Neuronal stem cell (in vitro differentiated cells): ENCODE results near the gene AFAP1.

Experiments used
- DNase-seq: peaks from one replicate; pipeline ENCODE4 v3.0.0-alpha.2; 2013; ENCODE audit warnings: low spot score
- H2AFZ ChIP-seq: one replicate; pipeline ENCODE4 v1.6.1; 2013; ENCODE audit warnings: mild to moderate bottlenecking, low read length, inconsistent platforms
- H2AK5ac ChIP-seq: 2 replicates; pipeline ENCODE4 v1.6.1; 2013; ENCODE audit warnings: low read depth, mild to moderate bottlenecking, inconsistent platforms, low read length, moderate library complexity, mixed read lengths
- H2BK120ac ChIP-seq: 2 replicates; pipeline ENCODE4 v1.6.1; 2013; ENCODE audit warnings: low read depth, mild to moderate bottlenecking, inconsistent platforms, low read length, moderate library complexity, mixed read lengths
- H2BK12ac ChIP-seq: one replicate; pipeline ENCODE4 v1.6.1; 2013; ENCODE audit warnings: low read length, inconsistent platforms
- H2BK15ac ChIP-seq: 2 replicates; pipeline ENCODE4 v1.6.1; 2013; ENCODE audit warnings: mild to moderate bottlenecking, low read length, inconsistent platforms, mixed read lengths
- H2BK5ac ChIP-seq: one replicate; pipeline ENCODE4 v1.6.1; 2013; ENCODE audit warnings: inconsistent platforms, mild to moderate bottlenecking, low read length, moderate library complexity
- H3K14ac ChIP-seq: one replicate; pipeline ENCODE4 v1.6.1; 2013; ENCODE audit warnings: low read length, inconsistent platforms
- H3K18ac ChIP-seq: 2 replicates; pipeline ENCODE4 v1.6.1; 2013; ENCODE audit warnings: low read length, inconsistent platforms
- H3K23ac ChIP-seq: 2 replicates; pipeline ENCODE4 v1.6.1; 2013; ENCODE audit warnings: low read depth, mild to moderate bottlenecking, mixed read lengths, low read length, inconsistent platforms; ENCODE audit not compliant: poor library complexity
- H3K27ac ChIP-seq: replicated peaks from 3 replicates; pipeline ENCODE4 v1.5.1; 2013; ENCODE audit warnings: low read length, inconsistent platforms
- H3K27me3 ChIP-seq, 3 experiments: 2 replicates each; pipeline ENCODE4 v1.6.1; 2013; ENCODE audit warnings: low read length in 3 of 3, mild to moderate bottlenecking in 2 of 3, inconsistent platforms in 1 of 3, low read depth in 1 of 3, mixed read lengths in 1 of 3, moderate library complexity in 1 of 3; ENCODE audit not compliant: control insufficient read depth in 3 of 3, insufficient read depth in 3 of 3
- H3K36me3 ChIP-seq, 2 donors: replicated peaks in 1 of 2; 2 replicates each; pipeline ENCODE4 v1.6.1; 2013; ENCODE audit warnings: low read length in 2 of 2; ENCODE audit not compliant: control insufficient read depth in 2 of 2, insufficient read depth in 2 of 2
- H3K4ac ChIP-seq: 2 replicates; pipeline ENCODE4 v1.6.1; 2013; ENCODE audit warnings: inconsistent platforms, mild to moderate bottlenecking, low read length, moderate library complexity
- H3K4me1 ChIP-seq, 2 donors: 1 replicate in 1 of 2; 2 replicates in 1 of 2; pipeline ENCODE4 v1.6.1; 2013; ENCODE audit warnings: low read length in 2 of 2, low read depth in 1 of 2; ENCODE audit not compliant: control insufficient read depth in 2 of 2, insufficient read depth in 1 of 2
- H3K4me2 ChIP-seq: one replicate; pipeline ENCODE4 v1.6.1; 2013; ENCODE audit warnings: mild to moderate bottlenecking, low read length, inconsistent platforms; ENCODE audit not compliant: insufficient read depth, poor library complexity, severe bottlenecking
- H3K4me3 ChIP-seq, 2 donors: 2 replicates each; pipeline ENCODE4 v1.5.1; 2013; ENCODE audit warnings: low read length in 2 of 2, mild to moderate bottlenecking in 2 of 2, inconsistent platforms in 1 of 2, moderate library complexity in 1 of 2
- H3K79me1 ChIP-seq: one replicate; pipeline ENCODE4 v1.6.1; 2013; ENCODE audit warnings: low read depth, mild to moderate bottlenecking, inconsistent platforms, low read length, moderate library complexity
- H3K9ac ChIP-seq: one replicate; pipeline ENCODE4 v1.6.1; 2013; ENCODE audit warnings: mild to moderate bottlenecking, low read depth, low read length, inconsistent platforms; ENCODE audit not compliant: poor library complexity
- H3K9me3 ChIP-seq, 2 donors: replicated peaks in 1 of 2; 2 replicates each; pipeline versions ENCODE3 to v1.6.1; 2013; ENCODE audit warnings: low read length in 2 of 2, mild to moderate bottlenecking in 2 of 2, inconsistent platforms in 1 of 2, low read depth in 1 of 2, mixed read lengths in 1 of 2, moderate library complexity in 1 of 2; ENCODE audit not compliant: control insufficient read depth in 2 of 2, insufficient read depth in 1 of 2
- H4K8ac ChIP-seq: one replicate; pipeline ENCODE4 v1.6.1; 2013; ENCODE audit warnings: low read depth, mild to moderate bottlenecking, inconsistent platforms, low read length, moderate library complexity
- H4K91ac ChIP-seq: one replicate; pipeline ENCODE4 v1.6.1; 2013; ENCODE audit warnings: low read length, low read depth, mild to moderate bottlenecking, inconsistent platforms; ENCODE audit not compliant: poor library complexity
- whole genome bisulfite sequencing, 2 donors: extraction: QIAGEN DNeasy Blood & Tissue Kit; methylation state at CpG; one replicate each; pipeline ENCODE4 v1.1.7; 2013; ENCODE audit warnings: missing lambda C conversion rate in 2 of 2, mixed read lengths in 1 of 2; ENCODE audit not compliant: insufficient read length in 2 of 2, insufficient replicate concordance in 1 of 2; ENCODE audit errors: extremely low coverage in 2 of 2; 5-methylcytosine and 5-hydroxymethylcytosine counted together

AFAP1 gene

GRCh38 chr4:7877176-7877575 lies 62.5 kb downstream of the AFAP1 start:
- Histone ChIP-seq H3K9me3 (no peaks in the 10 kb centered on the region), H2BK12ac (no peak overlapping the region), H3K14ac (no peak overlapping the region), H3K27ac (no peak overlapping the region), H3K4me1 (peaks cover 0 to 5% of the 10 kb centered on the region in 2 donors), H4K91ac (no peak overlapping the region), H3K79me1 (no peaks in the 10 kb centered on the region), H2BK15ac (no peak overlapping the region), H3K18ac (no peak overlapping the region), H3K23ac (no peak overlapping the region), H3K36me3 (no peaks in the 10 kb centered on the region), H3K4me3 (no peak overlapping the region), H3K4ac (no peak overlapping the region), H2BK120ac (no peak overlapping the region), H2BK5ac (no peak overlapping the region), H4K8ac (no peak overlapping the region), H3K9ac (no peak overlapping the region), H3K4me2 (no peak overlapping the region), H2AFZ (no peak overlapping the region), H3K27me3 (no peaks in the 10 kb centered on the region), H2AK5ac (no peak overlapping the region)
- no peak for DNase-seq
- no CpG with 5 or more reads among the region's 6 CpGs for WGBS, 2 donors

GRCh38 chr4:7876201-7876875 lies 63.3 kb downstream of the AFAP1 start:
- no peak overlapping the region for H2AK5ac ChIP-seq
- DNase-seq: no peak
- no peak overlapping the region for H2BK5ac ChIP-seq
- H2BK120ac ChIP-seq: no peak overlapping the region
- no peaks in the 10 kb centered on the region for H3K27me3 ChIP-seq
- no peak overlapping the region for H2AFZ ChIP-seq
- no peak overlapping the region for H4K8ac ChIP-seq
- no peak overlapping the region for H3K27ac ChIP-seq
- no peak overlapping the region for H2BK15ac ChIP-seq
- H3K4me2 ChIP-seq: no peak overlapping the region
- no peak overlapping the region for H3K23ac ChIP-seq
- H3K4ac ChIP-seq: no peak overlapping the region
- H3K4me1 ChIP-seq: peaks cover 0 to 5% of the 10 kb centered on the region in 2 donors
- H2BK12ac ChIP-seq: no peak overlapping the region
- no peak overlapping the region for H4K91ac ChIP-seq
- H3K36me3 ChIP-seq: no peaks in the 10 kb centered on the region
- no peaks in the 10 kb centered on the region for H3K79me1 ChIP-seq
- no peak overlapping the region for H3K18ac ChIP-seq
- WGBS, 2 donors: no CpG with 5 or more reads among the region's 15 CpGs
- peak overlapping the region; percentile 49 for H3K14ac ChIP-seq
- no peak overlapping the region for H3K4me3 ChIP-seq
- H3K9me3 ChIP-seq: peaks cover 2% of the 10 kb centered on the region in 2 donors
- H3K9ac ChIP-seq: no peak overlapping the region

- Histone ChIP-seq H3K9ac (no peak overlapping the region), H3K23ac (no peak overlapping the region), H4K8ac (no peak overlapping the region), H3K36me3 (peaks cover 3 to 12% of the 10 kb centered on the region in 2 donors), H3K4me2 (no peak overlapping the region), H3K9me3 (peaks cover 4 to 5% of the 10 kb centered on the region in 2 donors), H2BK12ac (no peak overlapping the region), H3K14ac (no peak overlapping the region), H3K27ac (no peak overlapping the region), H4K91ac (no peak overlapping the region), H3K4ac (no peak overlapping the region), H2AFZ (no peak overlapping the region), H2BK120ac (no peak overlapping the region), H3K4me1 (peaks cover 0 to 5% of the 10 kb centered on the region in 2 donors), H2BK5ac (no peak overlapping the region), H3K27me3 (no peaks in the 10 kb centered on the region), H3K79me1 (no peaks in the 10 kb centered on the region), H3K18ac (no peak overlapping the region), H3K4me3 (no peak overlapping the region), H2AK5ac (no peak overlapping the region), H2BK15ac (no peak overlapping the region)
- no CpG with 5 or more reads among the region's 3 CpGs for WGBS, 2 donors
- no peak for DNase-seq
Measured at GRCh38 chr4:7874838-7875237, 64.8 kb downstream of the AFAP1 start.

- no peak overlapping the region for H3K18ac ChIP-seq
- H2BK5ac ChIP-seq: no peak overlapping the region
- no peak overlapping the region for H3K14ac ChIP-seq
- no peak overlapping the region for H4K91ac ChIP-seq
- no peak overlapping the region for H3K9ac ChIP-seq
- H3K27ac ChIP-seq: no peak overlapping the region
- no peak overlapping the region for H2BK15ac ChIP-seq
- no peaks in the 10 kb centered on the region for H3K27me3 ChIP-seq
- H2AK5ac ChIP-seq: no peak overlapping the region
- no peak overlapping the region for H2AFZ ChIP-seq
- H3K23ac ChIP-seq: no peak overlapping the region
- WGBS, 2 donors: no CpG with 5 or more reads among the region's 1 CpG
- no peak overlapping the region for H3K4me2 ChIP-seq
- H3K79me1 ChIP-seq: no peaks in the 10 kb centered on the region
- H3K36me3 ChIP-seq: peaks cover 3 to 12% of the 10 kb centered on the region in 2 donors
- H3K9me3 ChIP-seq: peaks cover 4 to 5% of the 10 kb centered on the region in 2 donors
- H3K4me3 ChIP-seq: no peak overlapping the region
- H3K4me1 ChIP-seq: peaks cover 0 to 5% of the 10 kb centered on the region in 2 donors
- H2BK120ac ChIP-seq: no peak overlapping the region
- H3K4ac ChIP-seq: no peak overlapping the region
- no peak overlapping the region for H2BK12ac ChIP-seq
- H4K8ac ChIP-seq: no peak overlapping the region
- no peak for DNase-seq
Measured at GRCh38 chr4:7873881-7874280, 65.8 kb downstream of the AFAP1 start.
